Sigmoid colon (tissue), 4 donors: ENCODE measurements around the gene TKT.

Experiments
- EP300 ChIP-seq, 4 donors: sonication (generic); formaldehyde crosslinking; IDR thresholded peaks; one replicate each; pipeline ENCODE4 v1.6.1; 2017; ENCODE audit warnings: antibody characterized with exemption in 4 of 4
- POLR2A ChIP-seq, 2 donors: fragments of 450-650 bp; IDR thresholded peaks; one replicate each; pipeline ENCODE4 v1.6.1; 2016; ENCODE audit warnings: antibody characterized with exemption in 2 of 2, mild to moderate bottlenecking in 2 of 2, moderate library complexity in 2 of 2
- TF ChIP-seq, protein P1 (sequence below), 4 experiments: fragments of 450-650 bp in 3 of 4; fragments of 200-600 bp in 1 of 4; IDR thresholded peaks; one replicate each; pipeline ENCODE4 v1.5.1; 2016 to 2019; ENCODE audit warnings: antibody characterized with exemption in 4 of 4, mild to moderate bottlenecking in 3 of 4, moderate library complexity in 2 of 4

DNA sequence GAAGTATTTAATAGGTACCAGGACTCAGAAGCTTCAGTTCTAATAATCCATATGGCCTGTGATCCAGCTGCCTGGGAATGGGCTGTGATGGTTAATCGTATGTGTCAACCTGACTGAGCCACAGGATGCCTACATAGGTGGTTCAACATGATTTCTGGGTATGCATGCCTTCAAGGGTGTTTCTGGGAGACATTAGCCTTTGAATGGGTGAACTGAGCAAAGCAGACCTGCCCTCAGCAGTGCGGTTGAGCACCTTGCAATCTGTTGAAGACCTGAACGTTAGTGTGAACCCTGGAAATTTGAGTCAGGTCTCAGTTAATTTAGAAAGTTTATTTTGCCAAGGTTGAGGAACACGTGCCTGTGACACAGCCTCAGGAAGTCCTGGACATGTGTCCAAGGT, 22.8 kb upstream of the TKT start:
- TF ChIP-seq, protein P1, sequence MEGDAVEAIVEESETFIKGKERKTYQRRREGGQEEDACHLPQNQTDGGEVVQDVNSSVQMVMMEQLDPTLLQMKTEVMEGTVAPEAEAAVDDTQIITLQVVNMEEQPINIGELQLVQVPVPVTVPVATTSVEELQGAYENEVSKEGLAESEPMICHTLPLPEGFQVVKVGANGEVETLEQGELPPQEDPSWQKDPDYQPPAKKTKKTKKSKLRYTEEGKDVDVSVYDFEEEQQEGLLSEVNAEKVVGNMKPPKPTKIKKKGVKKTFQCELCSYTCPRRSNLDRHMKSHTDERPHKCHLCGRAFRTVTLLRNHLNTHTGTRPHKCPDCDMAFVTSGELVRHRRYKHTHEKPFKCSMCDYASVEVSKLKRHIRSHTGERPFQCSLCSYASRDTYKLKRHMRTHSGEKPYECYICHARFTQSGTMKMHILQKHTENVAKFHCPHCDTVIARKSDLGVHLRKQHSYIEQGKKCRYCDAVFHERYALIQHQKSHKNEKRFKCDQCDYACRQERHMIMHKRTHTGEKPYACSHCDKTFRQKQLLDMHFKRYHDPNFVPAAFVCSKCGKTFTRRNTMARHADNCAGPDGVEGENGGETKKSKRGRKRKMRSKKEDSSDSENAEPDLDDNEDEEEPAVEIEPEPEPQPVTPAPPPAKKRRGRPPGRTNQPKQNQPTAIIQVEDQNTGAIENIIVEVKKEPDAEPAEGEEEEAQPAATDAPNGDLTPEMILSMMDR (IDR thresholded peaks at IDR 0.05) = no peak
- TF ChIP-seq POLR2A (IDR thresholded peaks at IDR 0.05) = no peak
- no peak for TF ChIP-seq EP300 (IDR thresholded peaks at IDR 0.05)
